Measurements from ENCODE around the gene HNRNPA2B1.

DNA sequence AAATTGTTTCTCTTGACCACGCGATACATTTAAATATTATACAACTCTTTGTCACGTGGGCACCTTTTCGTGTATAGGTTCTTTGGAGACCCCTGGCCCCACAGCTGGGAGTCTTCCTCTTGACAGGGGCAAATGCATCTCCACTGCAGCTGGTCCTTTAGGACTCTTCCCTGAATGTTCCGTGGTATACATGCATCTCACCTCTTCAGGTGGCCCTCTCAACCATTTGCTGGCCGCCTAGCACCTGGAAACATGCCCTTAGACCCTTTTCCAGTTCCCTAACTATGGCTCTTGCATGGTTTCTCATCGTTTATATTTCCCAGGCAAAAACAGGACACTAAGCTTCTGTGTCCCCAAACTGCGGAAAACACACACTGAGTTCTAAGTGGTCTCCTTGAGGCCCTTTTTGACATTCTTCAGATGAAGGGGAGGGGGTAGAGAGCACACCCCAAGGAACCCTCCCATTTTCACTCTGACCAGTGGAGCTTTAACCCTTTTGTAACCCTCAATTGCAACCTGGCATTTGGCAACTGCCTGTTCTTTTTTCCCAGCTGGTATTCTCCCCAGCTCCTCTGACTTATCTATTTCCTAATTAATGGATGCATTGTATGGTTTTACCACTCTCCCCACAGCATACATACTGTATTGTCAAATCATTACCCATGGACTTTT lies 20.6 kb downstream of the HNRNPA2B1 start:
- TF ChIP-seq CTCF (IDR thresholded peaks at IDR 0.05) (no peak), STAT6 (CRISPR knock-in tag; conservative IDR thresholded peaks at IDR 0.05; ENCODE audit: low read depth) (no peak), PRDM15 (CRISPR knock-in tag; IDR thresholded peaks at IDR 0.05) (no peak), RELA (CRISPR knock-in tag; IDR thresholded peaks at IDR 0.05; ENCODE audit: borderline replicate concordance) (no peak), JUN (CRISPR knock-in tag; IDR thresholded peaks at IDR 0.05) (no peak), ATF3 (CRISPR knock-in tag; conservative IDR thresholded peaks at IDR 0.05) (no peak), HMGXB4 (CRISPR knock-in tag; IDR thresholded peaks at IDR 0.05) (no peak), ZNF232 (CRISPR knock-in tag; IDR thresholded peaks at IDR 0.05) (no peak), TCF7 (CRISPR knock-in tag; IDR thresholded peaks at IDR 0.05; ENCODE audit: low read depth) (no peak), EMX1 (CRISPR knock-in tag; IDR thresholded peaks at IDR 0.05) (no peak), ZNF416 (CRISPR knock-in tag; IDR thresholded peaks at IDR 0.05) (no peak)
- TF ChIP-seq, protein P1, sequence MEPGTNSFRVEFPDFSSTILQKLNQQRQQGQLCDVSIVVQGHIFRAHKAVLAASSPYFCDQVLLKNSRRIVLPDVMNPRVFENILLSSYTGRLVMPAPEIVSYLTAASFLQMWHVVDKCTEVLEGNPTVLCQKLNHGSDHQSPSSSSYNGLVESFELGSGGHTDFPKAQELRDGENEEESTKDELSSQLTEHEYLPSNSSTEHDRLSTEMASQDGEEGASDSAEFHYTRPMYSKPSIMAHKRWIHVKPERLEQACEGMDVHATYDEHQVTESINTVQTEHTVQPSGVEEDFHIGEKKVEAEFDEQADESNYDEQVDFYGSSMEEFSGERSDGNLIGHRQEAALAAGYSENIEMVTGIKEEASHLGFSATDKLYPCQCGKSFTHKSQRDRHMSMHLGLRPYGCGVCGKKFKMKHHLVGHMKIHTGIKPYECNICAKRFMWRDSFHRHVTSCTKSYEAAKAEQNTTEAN (CRISPR knock-in tag; IDR thresholded peaks at IDR 0.05): no peak
- TF ChIP-seq, protein P2, sequence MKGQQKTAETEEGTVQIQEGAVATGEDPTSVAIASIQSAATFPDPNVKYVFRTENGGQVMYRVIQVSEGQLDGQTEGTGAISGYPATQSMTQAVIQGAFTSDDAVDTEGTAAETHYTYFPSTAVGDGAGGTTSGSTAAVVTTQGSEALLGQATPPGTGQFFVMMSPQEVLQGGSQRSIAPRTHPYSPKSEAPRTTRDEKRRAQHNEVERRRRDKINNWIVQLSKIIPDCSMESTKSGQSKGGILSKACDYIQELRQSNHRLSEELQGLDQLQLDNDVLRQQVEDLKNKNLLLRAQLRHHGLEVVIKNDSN (CRISPR knock-in tag; IDR thresholded peaks at IDR 0.05): no peak
